Testis (tissue), 3 donors: Measurements from ENCODE around the gene NEU2. TPM values are rescaled to one million over a fixed set of nuclear protein-coding genes. Genes with fewer than 3 reads are reported as not detected.
"Not testable (repeated sequence)": the region's sequence is repeated elsewhere in the genome, so short reads cannot be mapped to it uniquely, and the experiment has no call there.

Experiments
- DNase-seq: peaks from one replicate; pipeline ENCODE4 v3.0.0-alpha.2; 2019
- H3K27ac ChIP-seq, 2 donors: fragments of 200-600 bp; sonication (generic); one replicate each; pipeline ENCODE4 v1.5.1; 2019
- H3K27me3 ChIP-seq: fragments of 200-600 bp; sonication (generic); one replicate; pipeline ENCODE4 v1.5.1; 2019
- H3K36me3 ChIP-seq: fragments of 200-600 bp; sonication (generic); one replicate; pipeline ENCODE4 v1.5.1; 2017; ENCODE audit warnings: low read depth; ENCODE audit errors: missing control alignments
- H3K4me1 ChIP-seq: fragments of 200-600 bp; sonication (generic); one replicate; pipeline ENCODE4 v1.5.1; 2019
- H3K4me3 ChIP-seq, 2 donors: fragments of 200-600 bp; sonication (generic); one replicate each; pipeline ENCODE4 v1.5.1; 2017 to 2019
- H3K9me3 ChIP-seq: fragments of 200-600 bp; sonication (generic); one replicate; pipeline ENCODE4 v1.5.1; 2017
- CTCF ChIP-seq, 3 experiments: fragments of 450-650 bp in 2 of 3; fragments of 200-600 bp in 1 of 3; sonication (generic) in 1 of 3; IDR thresholded peaks; one replicate each; pipeline ENCODE4 v1.5.1; 2016 to 2019; ENCODE audit warnings: antibody characterized with exemption in 3 of 3, mild to moderate bottlenecking in 2 of 3, moderate library complexity in 1 of 3
- POLR2A ChIP-seq: fragments of 450-650 bp; IDR thresholded peaks from one replicate; pipeline ENCODE4 v1.6.1; 2017; ENCODE audit warnings: antibody characterized with exemption, mild to moderate bottlenecking, moderate library complexity
- WGBS, 2 donors: methylation state at CpG; one replicate each; pipeline ENCODE4 v1.1.5; 2018; 5-methylcytosine and 5-hydroxymethylcytosine counted together
- intact Hi-C: fragments of 100-400 bp; cut with DNase I; formaldehyde crosslinking; loops from one replicate; pipeline ENCODE4 v1.15.1; 2023; ENCODE audit warnings: low total_unique reads
- polyA plus RNA-seq: library from polyadenylated mRNA; stranded (reverse); fragments of 350-450 nt; fragmentation: Illumina TruSeq; extraction: RNeasy Lipid Tissue Mini Kit (QIAGEN cat#74804); gene quantifications from one replicate; pipeline ENCODE4 v1.2.3, GENCODE V29; 2014; ENCODE audit warnings: low read depth, low replicate concordance; ENCODE audit not compliant: insufficient read depth
- total RNA-seq, 2 donors: library from RNA; depleted of rRNA; stranded (reverse); fragments of >200 nt; gene quantifications; one replicate each; pipeline ENCODE4 v1.2.3, GENCODE V29; 2016

NEU2 gene
- total and polyA plus RNA-seq, 3 donors from 2014 or later = not detected

GRCh38 chr2:233049194-233049761 lies 16.8 kb downstream of the NEU2 start:
- no peaks in the 10 kb centered on the region for H3K4me1 ChIP-seq
- H3K9me3 ChIP-seq = no peaks in the 10 kb centered on the region
- no peaks in the 10 kb centered on the region for H3K36me3 ChIP-seq
- H3K27ac ChIP-seq = no peak overlapping the region
- no peak overlapping the region for H3K4me3 ChIP-seq
- TF ChIP-seq CTCF (IDR thresholded peaks at IDR 0.05) = no peak
- TF ChIP-seq POLR2A = no peak
- H3K27me3 ChIP-seq = no peaks in the 10 kb centered on the region
- intact Hi-C loops = no loop called here
- WGBS, 2 donors = 48 to 57% methylated on average over 4 of the region's 4 CpGs
- no peak for DNase-seq

- Histone ChIP-seq H3K4me3 (no peak overlapping the region), H3K36me3 (no peaks in the 10 kb centered on the region), H3K27me3 (no peaks in the 10 kb centered on the region), H3K4me1 (no peaks in the 10 kb centered on the region), H3K27ac (no peak overlapping the region), H3K9me3 (no peaks in the 10 kb centered on the region)
- intact Hi-C loops = no loop called here
- DNase-seq = no peak
- 56 to 66% methylated on average over 23 to 24 of the region's 24 CpGs for WGBS, 2 donors
- no peak for TF ChIP-seq CTCF (IDR thresholded peaks at IDR 0.05)
- no peak for TF ChIP-seq POLR2A
Observed at GRCh38 chr2:233051241-233052149, 19.0 kb downstream of the NEU2 start.

GRCh38 chr2:233052517-233052916 lies 20.0 kb downstream of the NEU2 start:
- H3K36me3 ChIP-seq, intact Hi-C loops, H3K4me3 ChIP-seq, H3K4me1 ChIP-seq, H3K27me3 ChIP-seq, H3K27ac ChIP-seq, DNase-seq, H3K9me3 ChIP-seq: not testable (repeated sequence)
- WGBS, 2 donors = 98 to 100% methylated on average over 4 of the region's 4 CpGs

- no peak overlapping the region for H3K4me3 ChIP-seq
- WGBS, 2 donors = 29 to 38% methylated on average over 9 to 22 of the region's 22 CpGs
- no peak overlapping the region for H3K27ac ChIP-seq
- no peaks in the 10 kb centered on the region for H3K9me3 ChIP-seq
- peak; percentile 83 for DNase-seq
- H3K4me1 ChIP-seq = no peaks in the 10 kb centered on the region
- H3K27me3 ChIP-seq = no peaks in the 10 kb centered on the region
- peak; percentile 75 to 94 (median 85) for TF ChIP-seq CTCF (IDR thresholded peaks at IDR 0.05)
- no peak for TF ChIP-seq POLR2A
- intact Hi-C loops = no loop called here
- no peaks in the 10 kb centered on the region for H3K36me3 ChIP-seq
Observed at GRCh38 chr2:233053928-233054784, 21.7 kb downstream of the NEU2 start.

- no peaks in the 10 kb centered on the region for H3K9me3 ChIP-seq
- no peak for DNase-seq
- no peaks in the 10 kb centered on the region for H3K27me3 ChIP-seq
- H3K27ac ChIP-seq = no peak overlapping the region
- TF ChIP-seq CTCF (IDR thresholded peaks at IDR 0.05) (no peak), POLR2A (no peak)
- 88 to 94% methylated on average over 2 of the region's 2 CpGs for WGBS, 2 donors
- no peak overlapping the region for H3K4me3 ChIP-seq
- H3K36me3 ChIP-seq = no peaks in the 10 kb centered on the region
- intact Hi-C loops = no loop called here
- H3K4me1 ChIP-seq = no peaks in the 10 kb centered on the region
Observed at GRCh38 chr2:233055362-233055761, 22.9 kb downstream of the NEU2 start.
